ENCODE results near the gene ADAR. TPM values are rescaled to one million over a fixed set of nuclear protein-coding genes. Genes with fewer than 3 reads are reported as not detected.

Gene ADAR
- total RNA-seq, 2 experiments from 2014 or later, result 261 to 267 TPM

DNA sequence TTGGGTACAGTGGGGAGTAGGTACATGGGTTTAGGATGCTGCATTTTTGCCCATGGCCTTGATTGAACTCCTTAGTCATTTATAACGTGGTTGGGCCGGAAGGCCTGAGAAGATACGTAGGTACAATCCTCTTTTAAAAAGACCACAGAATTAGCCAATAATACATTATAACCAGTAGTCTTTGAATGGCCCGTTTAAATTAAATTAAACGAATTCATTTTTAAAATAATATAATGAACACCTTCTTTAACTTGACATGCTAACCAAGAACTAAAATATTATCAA, 20.1 kb upstream of the ADAR start:
- TF ChIP-seq CTCF (IDR thresholded peaks at IDR 0.05), result no peak
- peak; percentile 28 for ATAC-seq
- intact Hi-C loops (cut with micrococcal nuclease), result no loop called here
- Mint-ChIP-seq H3K4me1 (ENCODE audit: low read depth) (peaks cover 36% of the 10 kb centered on the region), H3K9me3 (peaks cover 7% of the 10 kb centered on the region), H3K36me3 (ENCODE audit: low read depth) (peaks cover 34% of the 10 kb centered on the region), H3K27me3 (peaks cover 3% of the 10 kb centered on the region), H3K4me3 (peak overlapping the region; percentile 99), H3K27ac (peak overlapping the region; percentile 96)
- DNase-seq, result no peak
- POLR2A ChIA-PET, result interaction anchor here (0.9 to 3.3 kb wide), 3 partner anchors 17 to 51 kb away, joined by 3 to 18 read pairs (median 13); no protein-coding TSS in a partner anchor
- CTCF ChIA-PET, result interaction anchor here (1.7 kb wide), 1 partner anchor 68 kb away, joined by 6 read pairs; no protein-coding TSS in a partner anchor

DNA sequence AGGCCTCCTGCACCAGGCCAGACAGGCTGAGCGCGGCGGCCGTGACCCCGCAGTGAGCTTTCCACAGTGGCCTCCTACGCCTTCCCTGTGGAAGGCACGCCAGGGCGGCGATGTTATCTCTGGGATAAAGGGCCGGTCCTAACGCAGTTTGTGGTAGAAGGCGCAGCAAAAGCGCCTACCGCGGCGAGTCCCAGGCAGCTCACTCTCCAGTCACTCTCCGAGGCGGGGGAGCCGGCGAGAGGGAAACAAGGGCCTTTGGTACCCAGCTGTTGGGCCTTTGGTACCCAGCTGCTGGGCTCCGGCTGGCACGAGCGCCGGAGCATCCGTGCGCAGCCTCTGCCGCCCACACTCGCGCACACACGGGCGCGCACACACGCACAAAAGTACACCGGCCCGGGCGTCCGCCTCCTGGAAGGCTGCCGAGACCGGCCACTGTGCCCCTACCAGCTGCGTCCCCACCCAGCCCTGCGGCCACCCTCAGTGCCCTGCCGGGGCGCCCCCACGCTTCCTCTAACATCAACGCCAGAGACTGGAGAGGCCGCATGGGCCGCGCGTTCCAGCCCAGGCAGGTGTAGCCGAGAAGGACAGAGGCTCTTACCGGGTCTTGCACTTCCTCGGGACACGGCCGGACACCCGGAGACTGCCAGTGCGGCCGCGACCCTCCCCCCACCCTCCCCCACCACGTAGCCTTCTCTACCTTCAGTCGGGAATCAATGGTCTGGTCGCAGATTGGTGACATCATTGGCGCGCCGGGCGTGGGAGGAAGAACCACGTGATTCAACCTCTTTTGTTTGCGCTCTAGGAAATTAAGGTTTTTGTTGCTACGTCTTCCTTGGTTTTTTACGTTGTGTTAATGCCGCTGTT, 19.5 kb upstream of the ADAR start:
- ATAC-seq (peak; percentile 67), DNase-seq (peak; percentile 97)
- POLR2A ChIA-PET, result interaction anchor here (0.8 to 3.3 kb wide), 13 partner anchors 9 to 458 kb away, joined by 3 to 18 read pairs (median 4); partner anchors contain the start of genes ADAR and PMVK
- peaks cover 3% of the 10 kb centered on the region for H3K27me3 Mint-ChIP-seq
- peaks cover 40% of the 10 kb centered on the region for H3K36me3 Mint-ChIP-seq (ENCODE audit: low read depth)
- intact Hi-C loops (cut with micrococcal nuclease), result no loop called here
- TF ChIP-seq CTCF (IDR thresholded peaks at IDR 0.05), result no peak
- H3K27ac Mint-ChIP-seq, result peak overlapping the region; percentile 96
- CTCF ChIA-PET, result interaction anchor here (0.6 to 1.7 kb wide), 6 partner anchors 9 to 133 kb away, joined by 3 to 5 read pairs (median 4); no protein-coding TSS in a partner anchor
- peaks cover 7% of the 10 kb centered on the region for H3K9me3 Mint-ChIP-seq
- peaks cover 42% of the 10 kb centered on the region for H3K4me1 Mint-ChIP-seq (ENCODE audit: low read depth)
- peak overlapping the region; percentile 99 for H3K4me3 Mint-ChIP-seq

GRCh38 chr1:154626456-154627256, 18.7 kb upstream of the ADAR start:
- ATAC-seq (peak; percentile 42), DNase-seq (no peak)
- POLR2A ChIA-PET, result interaction anchor here (0.8 to 3.3 kb wide), 13 partner anchors 8 to 458 kb away, joined by 3 to 18 read pairs (median 4); partner anchors contain the start of genes ADAR and PMVK
- H3K9me3 Mint-ChIP-seq, result peaks cover 7% of the 10 kb centered on the region
- H3K27ac Mint-ChIP-seq, result peak overlapping the region; percentile 96
- no peaks in the 10 kb centered on the region for H3K27me3 Mint-ChIP-seq
- peaks cover 41% of the 10 kb centered on the region for H3K36me3 Mint-ChIP-seq (ENCODE audit: low read depth)
- intact Hi-C loops (cut with micrococcal nuclease), result no loop called here
- H3K4me3 Mint-ChIP-seq, result peak overlapping the region; percentile 99
- peaks cover 50% of the 10 kb centered on the region for H3K4me1 Mint-ChIP-seq (ENCODE audit: low read depth)
- CTCF ChIA-PET, result interaction anchor here (0.6 to 1.7 kb wide), 8 partner anchors 9 to 134 kb away, joined by 3 to 5 read pairs (median 4); no protein-coding TSS in a partner anchor
- TF ChIP-seq CTCF (IDR thresholded peaks at IDR 0.05), result no peak

DNA sequence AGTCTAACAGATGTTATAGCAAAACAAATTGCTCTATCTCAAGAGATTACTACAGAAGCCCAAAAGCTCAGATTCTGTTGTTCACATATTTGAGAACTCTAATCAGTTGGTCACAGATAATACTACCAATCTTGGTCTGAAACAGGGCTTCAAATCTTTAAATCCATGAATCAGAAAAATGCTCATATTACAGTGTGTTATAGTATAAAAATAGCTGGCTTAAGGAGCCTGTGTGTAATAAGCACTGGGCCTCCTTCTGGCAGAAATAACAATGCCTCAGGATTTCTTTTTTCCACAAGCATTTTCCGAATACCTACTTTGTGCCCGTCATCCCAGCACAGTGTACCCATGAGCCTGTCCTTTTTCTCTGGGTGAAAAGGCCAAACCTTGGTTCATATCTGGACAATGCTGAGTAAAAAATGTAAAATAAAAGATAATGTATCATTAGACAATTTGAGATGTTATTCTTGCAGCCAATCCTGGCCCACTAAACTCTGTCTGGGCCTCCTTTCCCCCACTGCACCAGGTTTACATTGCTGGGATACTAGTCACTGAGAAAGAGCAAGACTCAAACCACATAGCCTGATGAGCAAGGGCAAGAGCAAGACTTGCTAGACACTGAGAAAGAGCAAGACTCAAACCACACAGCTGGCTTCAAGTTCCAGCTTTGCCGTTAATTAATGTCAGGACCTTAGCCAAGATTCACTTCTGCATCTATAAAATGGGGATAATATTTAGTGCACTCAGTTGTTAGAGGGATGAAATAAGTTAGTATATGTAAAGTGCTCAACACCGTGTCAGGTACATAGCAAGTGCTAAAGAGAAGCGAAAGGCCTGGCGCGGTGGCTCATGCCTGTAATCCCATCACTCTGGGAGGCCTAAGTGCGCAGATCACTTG, 17.0 kb upstream of the ADAR start:
- peaks cover 56% of the 10 kb centered on the region for H3K4me1 Mint-ChIP-seq (ENCODE audit: low read depth)
- H3K27ac Mint-ChIP-seq, result peak overlapping the region; percentile 41
- ATAC-seq (no peak), DNase-seq (no peak)
- POLR2A ChIA-PET, result interaction anchor here (1.7 to 3.3 kb wide), 2 partner anchors 16 to 19 kb away, joined by 6 to 18 read pairs; no protein-coding TSS in a partner anchor
- peak overlapping the region; percentile 20 for H3K4me3 Mint-ChIP-seq
- no peak for TF ChIP-seq CTCF (IDR thresholded peaks at IDR 0.05)
- no peaks in the 10 kb centered on the region for H3K27me3 Mint-ChIP-seq
- peaks cover 6% of the 10 kb centered on the region for H3K9me3 Mint-ChIP-seq
- CTCF ChIA-PET, result interaction anchor here (1.0 to 1.3 kb wide), 2 partner anchors 13 to 78 kb away, joined by 3 to 4 read pairs; no protein-coding TSS in a partner anchor
- H3K36me3 Mint-ChIP-seq (ENCODE audit: low read depth), result peaks cover 44% of the 10 kb centered on the region
- intact Hi-C loops (cut with micrococcal nuclease), result no loop called here
